NCI-H146 (cell line): ENCODE measurements around the gene PTPRJ.
"Not testable (repeated sequence)": the region's sequence is repeated elsewhere in the genome, so short reads cannot be mapped to it uniquely, and the experiment has no call there.

Experiments used
- DNase-seq: peaks from one replicate; lab custom pipeline; 2025; lab: John Stamatoyannopoulos, UW

The PTPRJ gene

DNA sequence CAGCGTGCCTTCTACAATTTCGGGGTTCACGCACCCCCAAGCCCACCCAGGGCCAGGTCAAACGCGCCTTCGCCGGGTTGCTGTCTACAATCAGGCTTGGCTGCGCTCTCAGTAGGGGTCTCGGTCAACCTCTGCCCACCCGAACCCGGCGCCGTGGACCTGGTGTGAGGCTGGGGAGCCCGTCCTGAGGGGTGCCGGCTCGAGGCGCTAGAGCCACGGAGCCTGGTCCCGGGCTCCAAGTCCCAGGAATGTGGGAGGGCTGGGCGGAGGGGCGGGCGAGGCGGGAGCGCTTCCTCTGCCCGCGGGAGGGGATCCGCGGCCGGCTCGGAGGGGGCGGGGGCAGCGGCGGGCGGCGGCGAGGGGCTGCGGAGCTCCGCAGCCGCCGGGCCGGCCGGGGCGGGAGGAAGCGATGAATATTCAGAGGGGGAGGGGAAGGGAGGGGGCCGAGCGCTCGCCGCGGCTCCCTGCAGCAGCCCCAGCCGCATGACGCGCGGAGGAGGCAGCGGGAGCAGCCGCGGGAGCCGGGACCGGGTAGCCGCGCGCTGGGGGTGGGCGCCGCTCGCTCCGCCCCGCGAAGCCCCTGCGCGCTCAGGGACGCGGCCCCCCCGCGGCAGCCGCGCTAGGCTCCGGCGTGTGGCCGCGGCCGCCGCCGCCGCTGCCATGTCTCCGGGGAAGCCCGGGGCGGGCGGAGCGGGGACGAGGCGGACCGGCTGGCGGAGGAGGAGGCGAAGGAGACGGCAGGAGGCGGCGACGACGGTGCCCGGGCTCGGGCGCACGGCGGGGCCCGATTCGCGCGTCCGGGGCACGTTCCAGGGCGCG lies at the start of gene PTPRJ:
TSS of gene PTPRJ (plus strand) at position 472 of the 819 bp plus-strand sequence. CDS start 354 bp downstream, outside the sequence.
- peak; percentile 69 for DNase-seq

- DNase-seq, result no peak
These were observed 47.8 kb upstream of the PTPRJ start for GRCh38 chr11:47932544-47932943.

- DNase-seq, result not testable (repeated sequence)
These were observed 46.6 kb upstream of the PTPRJ start for GRCh38 chr11:47933797-47934196.

GRCh38 chr11:47938791-47939560 lies 41.4 kb upstream of the PTPRJ start:
- no peak for DNase-seq

GRCh38 chr11:47940904-47941649 lies 39.3 kb upstream of the PTPRJ start:
- no peak for DNase-seq

- no peak for DNase-seq
These were observed 38.3 kb upstream of the PTPRJ start for GRCh38 chr11:47941907-47942558.

GRCh38 chr11:47943721-47944586 lies 36.4 kb upstream of the PTPRJ start:
- DNase-seq, result peak; percentile 80

DNA sequence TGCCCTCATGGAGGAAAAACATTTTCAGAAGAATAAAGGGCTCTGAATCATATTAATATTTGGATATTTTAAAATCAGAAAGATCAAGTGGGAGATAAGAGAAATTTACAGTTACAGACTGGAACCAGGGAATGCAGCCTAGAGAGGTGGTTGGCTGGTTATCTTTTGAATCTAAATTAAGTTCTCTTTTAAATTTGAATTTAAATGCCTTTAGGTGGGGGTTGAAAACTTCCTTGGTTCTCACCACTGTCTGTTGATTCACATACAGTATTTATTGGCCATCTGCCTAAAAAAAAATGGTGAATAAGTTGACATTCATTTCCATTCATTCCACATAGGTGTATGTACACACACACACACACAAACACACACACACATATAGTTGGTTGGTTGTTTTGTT lies 35.7 kb upstream of the PTPRJ start:
- no peak for DNase-seq

DNA sequence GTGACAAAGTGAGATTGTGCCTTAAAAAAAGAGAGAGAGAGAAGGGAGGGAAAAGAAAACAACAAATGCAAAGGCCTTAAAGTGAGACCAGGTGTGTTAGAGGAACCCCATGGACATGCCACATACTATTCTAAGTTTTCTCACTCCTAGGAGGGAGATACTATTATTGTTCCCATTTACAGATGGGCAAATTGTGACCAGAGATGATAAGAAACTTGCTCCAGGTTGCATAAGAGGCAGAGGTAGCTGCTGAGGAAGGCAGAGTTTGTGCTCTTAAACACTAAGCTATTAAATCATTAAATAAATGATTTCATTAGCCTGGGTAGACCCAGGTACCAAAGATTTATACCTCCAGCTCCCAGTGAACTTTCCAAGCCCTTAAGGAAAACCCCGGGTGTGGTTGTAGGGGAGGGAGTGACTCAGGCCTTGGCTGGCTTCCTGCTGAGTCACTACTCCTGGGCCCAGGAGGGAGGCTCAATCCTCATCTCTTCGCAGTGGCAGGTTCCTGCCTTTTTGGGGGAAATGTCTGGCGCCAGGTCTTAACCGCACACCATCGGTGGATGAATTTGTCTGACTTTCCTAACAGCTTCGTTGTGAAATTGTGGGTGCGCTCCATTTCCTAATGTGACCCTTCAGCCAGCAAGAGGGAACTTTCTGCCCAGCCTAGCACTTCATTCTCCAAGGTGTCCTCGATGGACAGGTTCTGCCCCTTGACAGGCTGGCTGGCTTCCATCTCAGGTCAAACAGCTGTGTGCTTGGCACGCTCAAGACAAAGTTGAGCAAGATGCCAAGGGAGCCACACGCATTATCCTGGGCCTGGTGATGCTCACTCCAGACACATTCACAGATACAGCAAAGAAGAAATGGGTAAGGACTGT lies 33.4 kb upstream of the PTPRJ start:
- no peak for DNase-seq

DNA sequence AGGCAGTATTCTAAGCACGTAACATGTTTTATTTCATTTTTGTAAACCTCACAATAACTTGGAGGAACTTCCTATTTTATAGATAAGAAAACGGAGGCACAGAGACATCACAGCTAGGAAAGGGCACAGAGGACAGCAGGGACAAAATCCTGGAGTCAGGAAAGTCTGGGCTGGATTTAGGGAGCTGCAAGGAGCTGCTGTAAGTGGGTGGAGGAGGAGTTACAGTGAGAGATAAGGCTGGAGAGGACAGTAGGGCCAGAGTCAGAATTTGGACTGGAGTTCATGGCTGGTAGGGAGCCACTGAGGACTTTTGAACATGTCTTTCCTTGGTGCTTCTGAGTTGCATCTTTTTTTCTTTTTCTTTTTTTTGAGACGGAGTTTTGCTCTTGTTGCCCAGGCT lies 32.2 kb upstream of the PTPRJ start:
- DNase-seq, result no peak

DNA sequence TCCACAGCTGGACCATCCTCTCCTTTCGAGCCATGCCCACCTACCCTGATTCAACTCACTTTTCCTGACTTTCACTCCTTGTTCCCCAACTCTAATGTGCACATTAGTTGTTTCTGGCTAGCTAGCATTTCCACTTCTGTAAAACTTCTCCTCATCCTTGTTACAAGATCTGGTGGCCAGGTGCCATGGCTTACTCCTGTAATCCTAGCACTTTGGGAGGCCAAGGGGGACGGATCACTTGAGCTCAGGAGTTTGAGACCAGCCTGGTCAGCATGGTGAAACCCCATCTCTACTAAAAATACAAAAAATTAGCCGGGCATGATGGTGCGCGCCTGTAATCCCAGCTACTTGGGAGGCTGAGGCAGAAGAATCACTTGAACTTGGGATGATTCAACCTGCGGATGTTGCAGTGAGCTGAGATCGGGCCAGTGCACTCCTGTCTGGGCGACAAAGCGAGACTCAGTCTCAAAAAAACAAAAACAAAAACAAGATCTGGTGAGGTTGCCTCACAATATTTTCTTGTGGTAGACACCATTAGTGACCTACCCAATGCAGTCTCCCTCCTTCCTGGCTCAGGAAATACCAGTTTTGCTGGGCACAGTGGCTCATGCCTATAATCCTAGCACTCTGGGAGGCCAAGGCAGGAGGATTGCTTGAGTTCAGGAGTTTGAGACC lies 31.2 kb upstream of the PTPRJ start:
- not testable (repeated sequence) for DNase-seq

DNA sequence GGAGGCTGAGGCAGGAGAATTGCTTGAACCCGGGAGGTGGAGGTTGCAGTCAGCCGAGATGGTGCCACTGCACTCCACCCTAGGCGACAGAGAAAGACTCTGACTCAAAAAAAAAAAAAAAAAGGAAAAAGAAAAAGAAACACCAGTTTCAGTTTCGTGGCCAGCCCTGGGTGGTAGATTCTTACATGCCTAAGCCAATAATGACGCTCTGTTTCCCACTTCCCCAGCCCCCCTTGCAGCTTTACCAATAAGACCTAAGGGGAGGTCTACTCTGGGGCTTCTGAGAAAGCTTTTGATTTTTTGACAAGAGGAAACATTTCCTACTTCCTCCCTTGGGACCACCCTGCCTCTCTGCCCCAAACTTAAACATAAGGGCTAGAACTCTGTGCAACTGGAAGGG lies 30.0 kb upstream of the PTPRJ start:
- no peak for DNase-seq

DNA sequence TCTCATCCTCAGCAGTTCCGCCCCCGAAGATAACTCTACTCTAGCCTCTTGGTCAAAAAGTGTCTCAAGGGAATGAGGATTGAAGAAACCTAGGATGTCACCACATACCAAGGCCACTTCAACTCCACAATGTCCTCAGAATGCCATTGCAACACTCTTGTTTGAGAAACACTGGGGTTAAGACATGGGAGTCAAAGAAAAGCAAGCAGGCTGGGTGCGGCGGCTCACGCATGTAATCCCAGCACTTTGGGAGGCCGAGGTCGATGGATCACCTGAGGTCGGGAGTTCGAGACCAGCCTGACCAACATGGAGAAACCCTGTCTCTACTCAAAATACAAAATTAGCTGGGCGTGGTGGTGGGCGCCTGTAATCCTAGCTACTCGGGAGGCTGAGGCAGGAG lies 28.9 kb upstream of the PTPRJ start:
- not testable (repeated sequence) for DNase-seq

GRCh38 chr11:47955061-47955755 lies 25.2 kb upstream of the PTPRJ start:
- no peak for DNase-seq

DNA sequence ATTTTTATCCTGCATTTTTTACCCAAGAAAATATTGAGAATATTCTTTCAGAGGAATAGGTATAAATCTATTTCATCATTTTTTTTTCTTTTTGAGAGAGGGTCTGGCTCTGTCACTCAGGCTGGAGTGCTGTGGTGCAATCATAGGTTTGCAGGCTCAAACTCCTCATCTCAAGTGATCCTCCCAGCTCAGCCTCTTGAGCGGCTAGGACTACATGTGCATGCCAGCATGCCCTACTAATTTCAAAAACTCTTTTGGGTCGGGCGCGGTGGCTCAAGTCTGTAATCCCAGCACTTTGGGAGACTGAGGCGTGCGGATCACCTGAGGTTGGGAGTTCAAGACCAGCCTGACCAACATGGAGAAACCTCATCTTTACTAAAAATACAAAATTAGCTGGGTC lies 20.3 kb upstream of the PTPRJ start:
- DNase-seq, result no peak

DNA sequence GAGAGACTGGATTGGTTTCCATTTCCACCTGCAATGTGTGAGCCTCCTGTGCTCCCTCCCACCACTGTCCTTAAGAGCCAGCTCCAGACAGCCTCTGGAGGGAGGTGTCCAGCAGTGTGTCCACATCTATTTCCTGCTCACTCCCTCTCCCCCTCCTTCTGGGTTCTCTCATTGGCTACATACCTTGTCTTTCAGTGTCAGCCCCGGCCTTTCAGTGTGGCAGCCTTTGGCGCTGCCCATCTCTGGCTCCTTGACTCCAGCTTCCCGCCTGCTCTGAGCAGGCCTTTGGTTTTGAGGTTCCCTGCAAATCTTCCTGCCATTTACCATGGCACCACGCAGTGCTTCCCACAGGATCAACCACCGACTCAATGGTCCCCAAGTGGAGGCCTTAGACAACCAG lies 19.0 kb upstream of the PTPRJ start:
- peak; percentile 43 for DNase-seq

DNA sequence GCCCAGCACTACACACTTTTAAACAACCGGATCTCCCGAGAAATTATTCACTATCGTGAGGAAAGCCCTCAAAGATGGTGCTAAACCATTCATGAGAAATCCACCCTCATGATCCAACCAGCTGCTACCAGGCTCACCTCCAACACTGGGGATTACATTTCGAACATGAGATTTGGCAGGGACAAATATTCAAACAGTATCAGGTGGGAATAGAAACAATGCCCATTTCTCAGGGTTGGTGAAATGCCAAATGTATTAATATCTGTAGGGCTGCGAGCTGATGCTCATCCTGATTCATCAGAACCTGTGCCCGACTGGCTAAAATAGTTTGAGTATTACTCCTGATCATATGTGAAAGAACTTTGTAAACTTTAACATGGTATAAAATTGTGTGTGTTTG lies 15.8 kb upstream of the PTPRJ start:
- no peak for DNase-seq

- DNase-seq, result no peak
These were observed 12.5 kb upstream of the PTPRJ start for GRCh38 chr11:47967577-47968525.
